H1 (cell line): Measurements from ENCODE around the gene PKNOX1. TPM values are rescaled to one million over a fixed set of nuclear protein-coding genes. Genes with fewer than 3 reads are reported as not detected.

Experiments
- CTCF ChIA-PET: fragments of 300-600 bp; sonication (Branson Sonifier 250); formaldehyde crosslinking; loops from one replicate; lab custom pipeline; 2021; ENCODE audit not compliant: partially characterized antibody; lab: Charles Lee
- POLR2A ChIA-PET: fragments of 300-600 bp; sonication (Branson Sonifier 250); formaldehyde crosslinking; loops from one replicate; lab custom pipeline; 2021; ENCODE audit warnings: inconsistent platforms; ENCODE audit not compliant: partially characterized antibody; lab: Charles Lee
- DNase-seq, 2 experiments: peaks; one replicate each; pipeline versions ENCODE4 v3.0.0 to v3.0.0-alpha.2; 2010 to 2022; ENCODE audit warnings: low spot score in 2 of 2, low read depth in 1 of 2, mixed read lengths in 1 of 2
- FAIRE-seq: peaks from 2 replicates; lab custom pipeline; 2011; peaks lifted over from hg19 to GRCh38; lab: Jason Lieb, UNC
- H2AFZ ChIP-seq: 2 replicates; pipeline ENCODE4 v1.8.1; 2012; ENCODE audit warnings: low read length, inconsistent platforms
- H2AK5ac ChIP-seq: 2 replicates; pipeline ENCODE4 v1.6.1; 2013; ENCODE audit warnings: low read depth, low read length
- H2BK120ac ChIP-seq: replicated peaks from 2 replicates; pipeline ENCODE3; 2013; ENCODE audit warnings: low read depth, low read length, inconsistent platforms
- H2BK12ac ChIP-seq: 2 replicates; pipeline ENCODE4 v1.6.1; 2013; ENCODE audit warnings: low read depth, low read length
- H2BK15ac ChIP-seq: 2 replicates; pipeline ENCODE4 v1.6.1; 2013; ENCODE audit warnings: low read length
- H2BK20ac ChIP-seq: 2 replicates; pipeline ENCODE4 v1.6.1; 2013; ENCODE audit warnings: low read length
- H2BK5ac ChIP-seq: 2 replicates; pipeline ENCODE4 v1.6.1; 2013; ENCODE audit warnings: low read depth, low read length
- H3K14ac ChIP-seq: 2 replicates; pipeline ENCODE4 v1.6.1; 2013; ENCODE audit warnings: inconsistent platforms; ENCODE audit not compliant: insufficient read length
- H3K18ac ChIP-seq: 2 replicates; pipeline ENCODE4 v1.6.1; 2013; ENCODE audit warnings: low read length; ENCODE audit errors: extremely low read depth
- H3K23ac ChIP-seq: 2 replicates; pipeline ENCODE4 v1.6.1; 2013; ENCODE audit warnings: inconsistent platforms; ENCODE audit not compliant: insufficient read length
- H3K23me2 ChIP-seq: 2 replicates; pipeline ENCODE4 v1.6.1; 2013; ENCODE audit warnings: low read depth, low read length
- H3K27ac ChIP-seq: 2 replicates; pipeline ENCODE4 v1.6.1; 2011; ENCODE audit warnings: low read depth, low read length, inconsistent platforms
- H3K27me3 ChIP-seq, 4 experiments: replicated peaks in 1 of 4; 1 replicate in 1 of 4; 2 replicates in 3 of 4; pipeline versions ENCODE4 v1.6.1 to v1.8.1; 2011 to 2013; ENCODE audit warnings: low read length in 3 of 4, mild to moderate bottlenecking in 3 of 4, inconsistent platforms in 2 of 4, mixed read lengths in 2 of 4, moderate library complexity in 1 of 4; ENCODE audit not compliant: control insufficient read depth in 3 of 4, insufficient read depth in 3 of 4; ENCODE audit errors: extremely low read depth in 1 of 4
- H3K36me3 ChIP-seq, 4 experiments: 2 replicates each; pipeline versions ENCODE4 v1.6.1 to v1.8.1; 2011 to 2013; ENCODE audit warnings: mild to moderate bottlenecking in 4 of 4, low read length in 3 of 4, moderate library complexity in 2 of 4, control low read depth in 1 of 4, inconsistent platforms in 1 of 4; ENCODE audit not compliant: insufficient read depth in 4 of 4, control insufficient read depth in 2 of 4
- H3K4ac ChIP-seq: replicated peaks from 2 replicates; pipeline ENCODE3; 2013; ENCODE audit warnings: low read length, low read depth, mixed read lengths, inconsistent platforms; ENCODE audit not compliant: insufficient read length
- H3K4me1 ChIP-seq, 4 experiments: replicated peaks in 1 of 4; 1 replicate in 1 of 4; 2 replicates in 3 of 4; pipeline versions ENCODE4 v1.6.1 to v1.8.1; 2011 to 2013; ENCODE audit warnings: low read length in 3 of 4, inconsistent platforms in 2 of 4, mixed read lengths in 1 of 4; ENCODE audit not compliant: insufficient read depth in 4 of 4, control insufficient read depth in 3 of 4
- H3K4me2 ChIP-seq, 2 experiments: 2 replicates each; pipeline versions ENCODE4 v1.6.1 to v1.8.1; 2011 to 2013; ENCODE audit warnings: low read depth in 2 of 2, low read length in 2 of 2, control low read depth in 1 of 2, inconsistent platforms in 1 of 2, mild to moderate bottlenecking in 1 of 2; ENCODE audit not compliant: insufficient read depth in 1 of 2
- H3K4me3 ChIP-seq, 4 experiments: fragments of 200-600, 300-600 bp in 1 of 4; sonication (generic), shearing (Covaris generic), sonication (Bioruptor Twin) in 1 of 4; 2 replicates each; pipeline versions ENCODE4 v1.5.1 to v1.8.1; 2011 to 2016; ENCODE audit warnings: low read length in 4 of 4, low read depth in 3 of 4, control low read depth in 2 of 4, inconsistent platforms in 2 of 4, mild to moderate bottlenecking in 2 of 4, mixed read lengths in 1 of 4, moderate library complexity in 1 of 4; ENCODE audit not compliant: insufficient read depth in 2 of 4; ENCODE audit errors: extremely low read depth in 1 of 4
- H3K56ac ChIP-seq: replicated peaks from 2 replicates; pipeline ENCODE3; 2013; ENCODE audit warnings: low read depth, mild to moderate bottlenecking, mixed read lengths, low read length, inconsistent platforms; ENCODE audit not compliant: insufficient read length
- H3K79me1 ChIP-seq: 2 replicates; pipeline ENCODE4 v1.6.1; 2013; ENCODE audit warnings: low read depth, low read length, control low read depth
- H3K79me2 ChIP-seq, 2 experiments: 2 replicates each; pipeline versions ENCODE4 v1.6.1 to v1.8.1; 2012 to 2013; ENCODE audit warnings: low read length in 2 of 2, mild to moderate bottlenecking in 2 of 2, inconsistent platforms in 1 of 2; ENCODE audit not compliant: insufficient read depth in 2 of 2, control insufficient read depth in 1 of 2
- H3K9ac ChIP-seq, 4 experiments: replicated peaks in 1 of 4; 1 replicate in 1 of 4; 2 replicates in 3 of 4; pipeline versions ENCODE4 v1.6.1 to v1.8.1; 2011 to 2013; ENCODE audit warnings: low read depth in 3 of 4, low read length in 3 of 4, control low read depth in 2 of 4, mild to moderate bottlenecking in 2 of 4, moderate library complexity in 2 of 4, inconsistent platforms in 1 of 4; ENCODE audit errors: extremely low read depth in 1 of 4
- H3K9me3 ChIP-seq, 2 experiments: 2 replicates each; pipeline versions ENCODE4 v1.6.1 to v1.8.1; 2012 to 2013; ENCODE audit warnings: mild to moderate bottlenecking in 2 of 2, moderate library complexity in 2 of 2, control low read depth in 1 of 2, inconsistent platforms in 1 of 2, low read depth in 1 of 2, low read length in 1 of 2, mixed read lengths in 1 of 2; ENCODE audit not compliant: insufficient read depth in 2 of 2
- H4K20me1 ChIP-seq, 2 experiments: replicated peaks in 1 of 2; 2 replicates each; pipeline versions ENCODE3 to v1.8.1; 2011 to 2013; ENCODE audit warnings: inconsistent platforms in 2 of 2, low read length in 2 of 2, mild to moderate bottlenecking in 1 of 2; ENCODE audit not compliant: insufficient read depth in 2 of 2, control insufficient read depth in 1 of 2
- H4K5ac ChIP-seq: 2 replicates; pipeline ENCODE4 v1.6.1; 2013; ENCODE audit warnings: low read length, low read depth, mixed read lengths, inconsistent platforms; ENCODE audit not compliant: insufficient read length
- H4K8ac ChIP-seq: 2 replicates; pipeline ENCODE4 v1.8.0; 2013; ENCODE audit warnings: mild to moderate bottlenecking, moderate library complexity, low read length, inconsistent platforms; ENCODE audit not compliant: insufficient read depth; ENCODE audit errors: extremely low read depth
- H4K91ac ChIP-seq: replicated peaks from 2 replicates; pipeline ENCODE3; 2013; ENCODE audit warnings: low read length, mixed read lengths, inconsistent platforms; ENCODE audit not compliant: insufficient read length
- POU5F1 ChIP-seq: IDR thresholded peaks from 2 replicates; pipeline ENCODE4 v1.6.1; 2011; ENCODE audit warnings: low read depth, mild to moderate bottlenecking, low read length, moderate library complexity
- TEAD4 ChIP-seq: IDR thresholded peaks from 2 replicates; pipeline ENCODE4 v1.6.1; 2012; ENCODE audit warnings: low read depth, low read length, inconsistent platforms, mixed read lengths
- WGBS, 2 experiments: shearing (Covaris generic) in 1 of 2; methylation state at CpG; one replicate each; pipeline versions ENCODE4 v1.1.6 to v1.1.7; 2013 to 2015; ENCODE audit warnings: low lambda C conversion rate in 2 of 2, mixed read lengths in 2 of 2, inconsistent platforms in 1 of 2, low coverage in 1 of 2, missing lambda C conversion rate in 1 of 2; ENCODE audit not compliant: insufficient replicate concordance in 2 of 2, insufficient coverage in 1 of 2, insufficient read length in 1 of 2; ENCODE audit errors: extremely low coverage in 1 of 2, missing lambda C conversion rate in 1 of 2; 5-methylcytosine and 5-hydroxymethylcytosine counted together
- polyA plus RNA-seq, 7 experiments: library from polyadenylated mRNA; depleted of rRNA in 3 of 7; stranded (reverse) in 5 of 7; unstranded in 2 of 7; fragments of >200 nt in 5 of 7; fragments of 200-250 nt in 2 of 7; gene quantifications; 1 replicate in 5 of 7; 2 replicates in 1 of 7; 4 replicates in 1 of 7; pipeline versions ENCODE4 v1.2.1 to v1.2.3, GENCODE V29; 2011 to 2013; ENCODE audit warnings: missing spikeins in 2 of 7, mixed read lengths in 2 of 7
- total RNA-seq: library from RNA; stranded (reverse); fragmentation: NEBNext Ultra II Directional; extraction: Animal tissue kit (Norgen Biotek cat#: 25700); gene quantifications from 2 replicates; pipeline ENCODE4 v1.2.1, GENCODE V29; 2021

The PKNOX1 gene
- total and polyA plus RNA-seq, 2 of the 8 experiments (the other 6 are each of a cell fraction or from before 2014, with no cell fraction given), result 20.4 to 31.9 TPM

- Histone ChIP-seq H2AFZ (no peak overlapping the region), H2BK12ac (no peak overlapping the region), H2BK120ac (no peak overlapping the region), H3K9me3 (no peaks in the 10 kb centered on the region), H3K36me3 (peaks cover 5 to 37% (median 12%) of the 10 kb centered on the region in 4 experiments; a peak in 7 of 8 replicates), H3K9ac (no peak overlapping the region), H3K23ac (no peak overlapping the region), H3K27ac (no peak overlapping the region), H4K8ac (no peak overlapping the region), H2AK5ac (no peak overlapping the region), H2BK15ac (no peak overlapping the region), H2BK5ac (no peak overlapping the region), H3K23me2 (0 out of 2 replicates have a peak, but pooled peaks cover 2% of the 10 kb centered on the region), H3K4ac (no peak overlapping the region), H3K27me3 (no peaks in the 10 kb centered on the region), H3K79me1 (no peaks in the 10 kb centered on the region; the same call in 1 of the 2 replicates), H4K20me1 (no peaks in the 10 kb centered on the region), H3K4me2 (no peak overlapping the region), H3K18ac (no peak overlapping the region), H3K79me2 (no peaks in the 10 kb centered on the region), H3K4me3 (no peak overlapping the region), H3K56ac (no peak overlapping the region), H3K14ac (no peak overlapping the region), H4K91ac (no peak overlapping the region), H3K4me1 (0 out of 7 replicates have a peak, but pooled peaks cover 0 to 2% (median 0%) of the 10 kb centered on the region in 4 experiments), H2BK20ac (no peak overlapping the region), H4K5ac (no peak overlapping the region)
- no peak for TF ChIP-seq POU5F1
- 0 out of 2 replicates have a peak, but pooled peaks have one; percentile 19 for TF ChIP-seq TEAD4
- WGBS, 2 experiments, result 92% methylated on average over 6 of the region's 6 CpGs; no CpG with 5 or more reads in 1 of the 2 experiments
- CTCF ChIA-PET, result no interaction called here
- POLR2A ChIA-PET, result interaction anchor here (2.2 kb wide), 1 partner anchor 9 kb away, joined by 5 read pairs; no protein-coding TSS in a partner anchor
- DNase-seq (no peak), FAIRE-seq (no peak)
Observed at GRCh38 chr21:43025636-43026180, 51.3 kb downstream of the PKNOX1 start.
